GM18868 (cell line): Measurements from ENCODE around the gene ASB16.

Source experiments
- ATAC-seq: cut with Tn5 transposase; IDR thresholded peaks from one replicate; pipeline ENCODE4 v1.9.1; 2021; ENCODE audit warnings: mild to moderate bottlenecking, moderate library complexity; ENCODE audit not compliant: unreplicated experiment

Gene ASB16

DNA sequence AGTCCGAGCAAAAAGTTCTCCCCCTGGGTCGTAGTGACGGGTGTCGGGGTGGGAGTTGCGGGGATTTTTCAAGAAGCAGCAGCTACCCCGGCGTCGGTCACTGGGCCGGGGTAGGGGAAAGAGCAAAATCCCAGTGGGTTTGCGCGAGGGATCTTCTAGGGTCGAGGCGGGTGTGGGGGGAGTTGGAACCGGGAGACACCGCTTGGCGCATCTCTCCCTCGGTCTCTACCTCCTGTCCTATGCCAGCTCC is 51.3 kb downstream of the ASB16 start:
- no peak for ATAC-seq

GRCh38 chr17:44222112-44222869 is 51.8 kb downstream of the ASB16 start:
- ATAC-seq, result no peak

DNA sequence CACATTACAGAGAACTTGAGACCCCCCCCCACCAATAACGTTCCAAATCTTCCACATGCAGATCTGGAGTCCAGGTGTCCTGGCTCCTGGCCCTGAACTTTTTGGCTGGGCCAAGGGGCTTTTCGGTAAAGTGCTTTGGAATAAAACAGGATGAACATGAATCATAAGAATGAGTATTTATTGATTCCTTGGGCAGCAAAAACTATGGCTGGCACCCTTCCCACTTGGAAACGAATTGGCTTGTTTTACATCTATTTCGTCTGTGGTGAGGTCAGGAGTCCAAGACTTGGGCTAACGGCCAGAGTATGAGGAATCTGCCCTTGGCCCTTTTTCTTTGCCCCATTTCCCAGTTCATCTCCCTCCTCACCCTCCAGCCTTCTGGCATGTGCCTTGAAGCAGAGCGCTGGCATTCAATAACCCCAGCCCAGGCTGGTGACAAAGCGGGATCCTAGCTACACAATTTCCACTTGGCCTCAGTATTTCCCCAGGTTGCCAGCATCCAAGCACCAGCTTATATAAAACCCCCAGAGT is 53.1 kb downstream of the ASB16 start:
- ATAC-seq, result no peak
